ENCODE measurements around the gene STAB1. TPM values are rescaled to one million over a fixed set of nuclear protein-coding genes. Genes with fewer than 3 reads are reported as not detected.

Gene STAB1
- polyA plus RNA-seq, 3 donors, result 3.8 to 535 (median 15.8) TPM

DNA sequence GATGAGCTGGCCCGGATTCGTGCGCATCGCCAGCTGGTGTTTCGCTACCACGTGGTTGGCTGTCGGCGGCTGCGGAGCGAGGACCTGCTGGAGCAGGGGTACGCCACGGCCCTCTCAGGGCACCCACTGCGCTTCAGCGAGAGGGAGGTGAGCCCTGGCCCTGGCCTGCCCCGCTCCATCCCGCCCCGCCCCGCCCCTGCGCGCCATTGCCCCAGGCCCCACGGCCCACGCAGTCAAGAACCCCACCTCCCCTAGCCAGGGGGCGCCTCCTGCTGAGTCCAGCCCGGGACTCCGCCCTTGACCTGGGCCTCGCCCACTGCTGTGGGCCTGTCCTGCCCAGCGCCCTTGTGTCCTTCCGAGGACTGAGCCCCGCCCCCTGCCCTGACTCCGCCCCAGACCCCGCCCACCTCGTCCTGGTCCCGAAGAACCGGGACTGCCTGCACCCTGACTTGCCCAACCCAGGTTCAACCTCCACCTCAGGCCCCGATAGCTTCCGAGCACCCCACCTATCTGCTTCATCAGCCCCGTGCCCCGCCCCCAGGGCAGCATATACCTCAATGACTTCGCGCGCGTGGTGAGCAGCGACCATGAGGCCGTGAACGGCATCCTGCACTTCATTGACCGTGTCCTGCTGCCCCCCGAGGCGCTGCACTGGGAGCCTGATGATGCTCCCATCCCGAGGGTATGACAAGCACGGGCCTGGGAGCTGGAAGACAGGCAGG, 23.7 kb downstream of the STAB1 start:
- H3K4me3 Mint-ChIP-seq, result no peak overlapping the region
- peaks cover 0 to 5% (median 1%) of the 10 kb centered on the region in 3 donors for H3K27me3 Mint-ChIP-seq (ENCODE audit: low read depth in 3 of 3)
- H3K9me3 ChIP-seq (replicated peaks in 1 of 2; ENCODE audit: control insufficient read depth in 1 of 2, insufficient read depth in 1 of 2, low read length in 2 of 2), result no peaks in the 10 kb centered on the region
- no peak for TF ChIP-seq CTCF (IDR thresholded peaks at IDR 0.05)
- WGBS (ENCODE audit: insufficient coverage), result 90% methylated on average over 40 of the region's 50 CpGs
- no peak overlapping the region for H2AFZ ChIP-seq (ENCODE audit: insufficient read depth, low read depth, low read length, poor library complexity, severe bottlenecking)
- H3K4me2 ChIP-seq (replicated peaks; ENCODE audit: extremely low read depth, low read length, poor library complexity, severe bottlenecking), result no peak overlapping the region
- intact Hi-C loops (cut with micrococcal nuclease), result no loop called here
- H3K27me3 ChIP-seq (ENCODE audit: control insufficient read depth in 2 of 2, insufficient read depth in 2 of 2, low read length in 2 of 2), result no peaks in the 10 kb centered on the region
- peaks cover 99% of the 10 kb centered on the region in 2 donors for H3K36me3 ChIP-seq (replicated peaks in 1 of 2; ENCODE audit: control insufficient read depth in 1 of 2, insufficient read depth in 2 of 2, low read length in 2 of 2)
- no peaks in the 10 kb centered on the region for H3K4me1 Mint-ChIP-seq
- no peak overlapping the region for H3K27ac ChIP-seq (ENCODE audit: low read depth in 1 of 2, low read length in 2 of 2)
- H3K27ac Mint-ChIP-seq, result peak overlapping the region in 1 of 7 donors; percentile 69
- no peak overlapping the region for H3K9ac ChIP-seq (ENCODE audit: insufficient read depth, low read length, poor library complexity, severe bottlenecking)
- no peak overlapping the region for H3K4me3 ChIP-seq (replicated peaks in 1 of 3; ENCODE audit: low read depth in 2 of 3, low read length in 3 of 3)
- no peaks in the 10 kb centered on the region for H3K9me3 Mint-ChIP-seq
- no peak for DNase-seq
- H4K20me1 ChIP-seq (ENCODE audit: insufficient read depth, low read length), result peaks cover 20% of the 10 kb centered on the region
- H3K4me1 ChIP-seq (ENCODE audit: control insufficient read depth in 1 of 2, insufficient read depth in 2 of 2, low read length in 2 of 2), result no peaks in the 10 kb centered on the region
- no peaks in the 10 kb centered on the region for H3K79me2 ChIP-seq (ENCODE audit: insufficient read depth, low read length)
- H3K36me3 Mint-ChIP-seq, result peaks cover 85 to 99% of the 10 kb centered on the region in 2 donors

DNA sequence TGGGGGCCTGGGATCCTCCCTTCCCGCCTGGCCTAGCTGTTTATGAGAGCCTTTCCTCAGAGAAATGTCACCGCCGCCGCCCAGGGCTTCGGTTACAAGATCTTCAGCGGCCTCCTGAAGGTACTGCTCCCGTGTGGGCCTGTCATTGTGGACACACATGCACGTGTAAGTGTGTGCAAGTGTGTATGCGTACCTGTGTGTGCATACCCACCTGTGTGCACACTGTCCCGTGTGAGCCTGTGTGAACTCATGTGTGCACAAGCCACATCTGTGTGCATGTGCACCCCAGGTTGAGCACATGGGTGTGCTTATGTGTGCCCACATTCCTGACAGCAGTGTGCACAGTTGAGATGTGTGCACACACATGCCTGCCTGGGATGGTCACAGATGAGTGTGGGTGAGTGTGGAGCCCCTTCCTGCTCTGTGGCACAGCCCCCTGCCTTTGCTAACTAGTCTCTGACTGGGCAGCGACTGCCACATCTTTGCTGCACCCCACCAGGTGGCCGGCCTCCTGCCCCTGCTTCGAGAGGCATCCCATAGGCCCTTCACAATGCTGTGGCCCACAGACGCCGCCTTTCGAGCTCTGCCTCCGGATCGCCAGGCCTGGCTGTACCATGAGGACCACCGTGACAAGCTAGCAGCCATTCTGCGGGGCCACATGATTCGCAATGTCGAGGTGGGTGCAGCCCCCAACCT, 24.5 kb downstream of the STAB1 start:
- Histone ChIP-seq H3K27me3 (ENCODE audit: control insufficient read depth in 2 of 2, insufficient read depth in 2 of 2, low read length in 2 of 2) (no peaks in the 10 kb centered on the region), H3K27ac (ENCODE audit: low read depth in 1 of 2, low read length in 2 of 2) (no peak overlapping the region), H3K4me2 (replicated peaks; ENCODE audit: extremely low read depth, low read length, poor library complexity, severe bottlenecking) (no peak overlapping the region), H3K4me1 (ENCODE audit: control insufficient read depth in 1 of 2, insufficient read depth in 2 of 2, low read length in 2 of 2) (no peaks in the 10 kb centered on the region), H3K79me2 (ENCODE audit: insufficient read depth, low read length) (no peaks in the 10 kb centered on the region), H2AFZ (ENCODE audit: insufficient read depth, low read depth, low read length, poor library complexity, severe bottlenecking) (no peak overlapping the region), H3K36me3 (replicated peaks in 1 of 2; ENCODE audit: control insufficient read depth in 1 of 2, insufficient read depth in 2 of 2, low read length in 2 of 2) (peaks cover 99% of the 10 kb centered on the region in 2 donors), H3K4me3 (replicated peaks in 1 of 3; ENCODE audit: low read depth in 2 of 3, low read length in 3 of 3) (no peak overlapping the region), H4K20me1 (ENCODE audit: insufficient read depth, low read length) (peaks cover 20% of the 10 kb centered on the region), H3K9me3 (replicated peaks in 1 of 2; ENCODE audit: control insufficient read depth in 1 of 2, insufficient read depth in 1 of 2, low read length in 2 of 2) (no peaks in the 10 kb centered on the region), H3K9ac (ENCODE audit: insufficient read depth, low read length, poor library complexity, severe bottlenecking) (no peak overlapping the region)
- Mint-ChIP-seq H3K36me3 (peaks cover 86 to 99% of the 10 kb centered on the region in 2 donors), H3K27me3 (ENCODE audit: low read depth in 3 of 3) (peaks cover 0 to 5% (median 1%) of the 10 kb centered on the region in 3 donors), H3K27ac (no peak overlapping the region), H3K9me3 (no peaks in the 10 kb centered on the region), H3K4me3 (no peak overlapping the region), H3K4me1 (no peaks in the 10 kb centered on the region)
- TF ChIP-seq CTCF (IDR thresholded peaks at IDR 0.05), result no peak
- WGBS (ENCODE audit: insufficient coverage), result 94% methylated on average over 22 of the region's 22 CpGs
- no peak for DNase-seq
- intact Hi-C loops (cut with micrococcal nuclease), result no loop called here

Measured in CD14-positive monocyte (primary cell).